ENCODE measurements around the gene PIK3CG.
"Not testable (repeated sequence)": the region's sequence is repeated elsewhere in the genome, so short reads cannot be mapped to it uniquely, and the experiment has no call there.

The PIK3CG gene

DNA sequence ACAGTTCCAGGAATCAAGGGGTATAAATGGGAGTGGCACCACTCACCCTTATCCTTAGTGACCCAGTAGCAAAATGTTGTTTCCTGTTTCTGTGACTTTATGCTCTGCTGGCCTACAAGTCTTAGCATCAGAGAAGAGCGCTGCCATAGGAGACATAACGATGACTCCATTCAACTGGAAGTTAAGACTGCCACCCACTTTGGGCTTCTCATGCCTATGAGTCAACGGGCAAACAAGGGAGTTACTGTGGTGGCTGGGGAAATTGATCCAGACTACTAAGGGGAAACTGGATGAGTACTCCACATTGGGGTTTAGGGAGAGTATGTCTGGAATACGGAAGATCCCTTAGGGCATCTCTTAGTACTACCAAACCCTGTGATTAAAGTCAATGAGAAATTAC lies 40.6 kb upstream of the PIK3CG start:
- DNase-seq (ENCODE audit: low read depth), result peak; percentile 40
- TF ChIP-seq, protein P1, sequence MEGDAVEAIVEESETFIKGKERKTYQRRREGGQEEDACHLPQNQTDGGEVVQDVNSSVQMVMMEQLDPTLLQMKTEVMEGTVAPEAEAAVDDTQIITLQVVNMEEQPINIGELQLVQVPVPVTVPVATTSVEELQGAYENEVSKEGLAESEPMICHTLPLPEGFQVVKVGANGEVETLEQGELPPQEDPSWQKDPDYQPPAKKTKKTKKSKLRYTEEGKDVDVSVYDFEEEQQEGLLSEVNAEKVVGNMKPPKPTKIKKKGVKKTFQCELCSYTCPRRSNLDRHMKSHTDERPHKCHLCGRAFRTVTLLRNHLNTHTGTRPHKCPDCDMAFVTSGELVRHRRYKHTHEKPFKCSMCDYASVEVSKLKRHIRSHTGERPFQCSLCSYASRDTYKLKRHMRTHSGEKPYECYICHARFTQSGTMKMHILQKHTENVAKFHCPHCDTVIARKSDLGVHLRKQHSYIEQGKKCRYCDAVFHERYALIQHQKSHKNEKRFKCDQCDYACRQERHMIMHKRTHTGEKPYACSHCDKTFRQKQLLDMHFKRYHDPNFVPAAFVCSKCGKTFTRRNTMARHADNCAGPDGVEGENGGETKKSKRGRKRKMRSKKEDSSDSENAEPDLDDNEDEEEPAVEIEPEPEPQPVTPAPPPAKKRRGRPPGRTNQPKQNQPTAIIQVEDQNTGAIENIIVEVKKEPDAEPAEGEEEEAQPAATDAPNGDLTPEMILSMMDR (conservative IDR thresholded peaks at IDR 0.05; ENCODE audit: low read length), result no peak
- H3K4me3 ChIP-seq (ENCODE audit: low read length), result no peak overlapping the region

DNA sequence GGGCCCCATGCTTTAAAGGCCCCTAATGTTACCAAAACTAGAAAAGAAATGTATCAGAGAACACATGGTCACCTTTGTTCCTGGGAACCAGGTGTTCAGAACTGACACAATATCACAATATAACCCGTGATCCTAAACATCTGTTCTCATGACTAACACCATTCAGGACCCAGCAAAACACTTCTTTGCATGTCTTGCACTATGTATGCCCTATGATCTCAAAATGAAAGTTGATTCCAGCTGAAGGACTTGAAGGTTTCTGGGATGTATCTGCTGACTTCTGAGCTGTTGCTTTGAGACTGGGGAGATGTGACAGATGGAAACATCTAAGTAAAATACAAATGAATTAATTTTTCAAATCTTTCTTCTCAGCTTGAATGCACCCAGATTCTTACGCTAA lies 37.5 kb upstream of the PIK3CG start:
- DNase-seq (ENCODE audit: low read depth), result no peak
- TF ChIP-seq, protein P1 (conservative IDR thresholded peaks at IDR 0.05; ENCODE audit: low read length), result no peak
- H3K4me3 ChIP-seq (ENCODE audit: low read length), result no peak overlapping the region

DNA sequence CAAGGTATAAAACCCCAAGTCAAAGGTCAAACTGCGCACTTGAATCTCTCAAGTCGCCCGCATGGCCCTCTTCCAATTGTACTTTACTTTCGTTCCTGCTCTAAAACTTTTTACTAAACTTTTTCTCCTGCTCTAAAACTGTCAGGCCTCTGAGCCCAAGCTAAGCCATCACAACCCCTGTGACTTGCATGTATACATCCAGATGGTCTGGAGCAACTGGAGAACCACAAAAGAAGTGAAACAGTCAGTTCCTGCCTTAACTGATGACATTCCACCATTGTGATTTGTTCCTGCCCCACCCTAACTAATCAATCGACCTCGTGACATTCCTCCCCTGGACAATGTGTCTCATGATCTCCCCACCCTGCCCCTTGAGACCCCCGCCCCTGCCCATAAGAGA lies 35.6 kb upstream of the PIK3CG start:
- DNase-seq (ENCODE audit: low read depth), result no peak
- H3K4me3 ChIP-seq (ENCODE audit: low read length), result no peak overlapping the region
- TF ChIP-seq, protein P1 (conservative IDR thresholded peaks at IDR 0.05; ENCODE audit: low read length), result no peak

DNA sequence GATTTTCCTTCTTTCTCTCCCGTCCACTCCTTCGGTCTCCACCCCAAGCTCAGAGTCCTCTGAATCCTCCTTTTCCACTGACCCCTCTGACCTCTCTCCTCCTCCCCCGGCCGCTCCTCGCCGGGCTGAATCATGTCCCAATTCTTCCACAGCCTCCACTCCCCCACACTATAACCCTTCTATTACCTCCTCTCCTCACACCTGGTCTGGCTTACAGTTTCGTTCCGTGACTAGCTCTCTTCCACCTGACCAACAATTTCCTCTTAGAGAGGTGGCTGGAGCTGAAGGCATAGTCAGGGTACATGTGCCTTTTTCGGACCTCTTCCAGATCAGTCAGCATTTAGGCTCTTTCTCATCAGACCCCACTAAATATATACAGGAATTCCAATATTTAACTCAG lies 34.2 kb upstream of the PIK3CG start:
- not testable (repeated sequence) for DNase-seq (ENCODE audit: low read depth); H3K4me3 ChIP-seq (ENCODE audit: low read length)

DNA sequence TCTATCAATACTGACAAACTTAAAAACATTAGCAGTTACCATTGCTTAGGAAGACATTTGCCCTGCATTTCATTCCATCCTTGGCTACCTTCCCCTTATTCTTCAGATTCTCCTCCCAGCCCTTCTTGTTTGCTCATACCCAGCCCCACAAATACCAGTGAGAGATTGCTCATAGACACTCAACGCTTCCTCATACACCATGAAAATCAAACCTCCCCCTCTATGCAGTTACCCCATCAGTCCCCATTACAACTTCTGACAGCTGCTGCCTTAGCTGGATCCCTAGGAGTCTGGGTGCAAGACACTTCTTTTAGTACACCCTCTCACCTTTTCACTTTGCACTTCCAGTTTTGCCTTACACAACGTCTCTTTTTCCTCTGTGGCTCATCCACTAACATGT lies 28.3 kb upstream of the PIK3CG start:
- TF ChIP-seq, protein P1 (conservative IDR thresholded peaks at IDR 0.05; ENCODE audit: low read length), result no peak
- no peak overlapping the region for H3K4me3 ChIP-seq (ENCODE audit: low read length)

DNA sequence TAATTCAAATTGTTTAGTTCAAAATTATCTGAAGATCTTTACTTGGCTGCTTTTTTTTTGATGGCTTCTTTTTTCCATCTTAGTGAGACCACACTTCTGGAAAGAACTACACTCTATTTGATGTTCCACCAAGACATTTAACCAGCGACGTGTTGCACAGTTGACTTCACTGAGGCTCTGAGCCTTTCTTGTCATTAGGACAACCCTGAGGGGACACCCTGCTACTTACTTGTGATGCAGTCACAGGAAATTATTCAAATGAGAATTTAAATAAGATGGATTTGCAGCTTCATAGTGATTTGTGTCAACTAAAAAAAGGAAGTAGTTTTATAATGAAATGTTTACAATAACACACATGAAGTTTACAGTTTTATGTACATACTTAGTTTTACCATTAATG lies 25.6 kb upstream of the PIK3CG start:
- TF ChIP-seq, protein P1 (conservative IDR thresholded peaks at IDR 0.05; ENCODE audit: low read length), result no peak
- no peak for DNase-seq (ENCODE audit: low read depth)
- H3K4me3 ChIP-seq (ENCODE audit: low read length), result no peak overlapping the region

More for the DNA sequence above, 28.3 kb upstream of the PIK3CG start:
- DNase-seq (ENCODE audit: low read depth), result no peak

DNA sequence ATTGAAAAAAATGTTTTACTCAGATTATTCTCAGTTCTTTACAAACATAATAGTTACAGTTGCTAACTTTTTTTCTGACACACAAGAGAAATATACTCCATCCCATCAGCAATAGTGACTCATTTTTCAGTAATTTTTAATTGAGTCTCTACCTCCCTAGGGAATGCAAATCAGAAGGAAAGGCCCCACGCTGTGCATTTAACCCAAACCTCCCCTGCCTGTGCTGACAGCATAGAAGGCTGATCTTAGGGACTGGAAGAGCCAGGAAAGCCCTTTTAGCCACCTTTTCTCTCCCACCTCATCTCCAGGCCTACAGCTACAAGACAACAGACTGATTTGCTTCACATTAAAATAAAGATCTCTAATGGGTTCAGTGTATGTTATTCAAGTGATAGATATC lies 24.7 kb upstream of the PIK3CG start:
- H3K4me3 ChIP-seq (ENCODE audit: low read length), result no peak overlapping the region
- TF ChIP-seq, protein P1 (conservative IDR thresholded peaks at IDR 0.05; ENCODE audit: low read length), result no peak
- DNase-seq (ENCODE audit: low read depth), result peak; percentile 90

DNA sequence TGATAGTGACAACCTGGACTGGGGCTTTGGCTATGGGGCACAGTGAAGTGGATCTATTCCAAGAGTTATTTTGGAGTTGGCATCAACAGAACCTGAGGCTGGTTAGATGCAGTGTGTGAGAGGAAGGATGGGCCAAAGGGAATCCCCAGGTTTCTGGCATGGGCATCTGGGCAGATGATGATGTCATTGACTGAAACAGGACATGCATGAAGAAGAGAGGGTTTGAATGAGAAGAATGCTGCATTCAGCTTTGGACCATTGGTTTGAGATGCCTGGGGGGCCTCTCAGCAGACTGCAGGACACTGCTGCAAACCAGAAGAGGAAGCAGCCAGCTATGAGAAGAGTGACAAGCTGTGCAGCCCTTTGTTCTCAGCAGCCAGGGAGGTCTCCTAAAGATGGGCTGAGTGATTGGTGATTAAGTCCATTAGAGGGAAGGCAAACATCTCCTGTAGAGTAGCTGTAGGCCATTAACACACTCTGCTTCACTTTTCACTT lies 23.1 kb upstream of the PIK3CG start:
- H3K4me3 ChIP-seq (ENCODE audit: low read length), result no peak overlapping the region
- TF ChIP-seq, protein P1 (conservative IDR thresholded peaks at IDR 0.05; ENCODE audit: low read length), result no peak
- DNase-seq (ENCODE audit: low read depth), result no peak

Measured in AG10803 (cell line).